GM12864 (cell line): ENCODE results near the gene OTOS.

Experiments
- DNase-seq: peaks from one replicate; pipeline ENCODE4 v3.0.0-alpha.2; 2011; ENCODE audit warnings: low read depth
- H3K4me3 ChIP-seq: 2 replicates; pipeline ENCODE4 v1.5.1; 2011; ENCODE audit warnings: mild to moderate bottlenecking, low read depth, low read length, control low read depth
- CTCF ChIP-seq: IDR thresholded peaks from 2 replicates; pipeline ENCODE4 v1.5.1; 2011; ENCODE audit warnings: low read depth, mild to moderate bottlenecking, moderate library complexity, low read length, control low read depth, inconsistent platforms; ENCODE audit errors: missing control alignments

OTOS gene

GRCh38 chr2:240133401-240133800 is 7.1 kb downstream of the OTOS start:
- no peak overlapping the region for H3K4me3 ChIP-seq
- DNase-seq = no peak
- no peak for TF ChIP-seq CTCF

- no peak overlapping the region for H3K4me3 ChIP-seq
- TF ChIP-seq CTCF = no peak
- no peak for DNase-seq
These were observed 7.8 kb downstream of the OTOS start for GRCh38 chr2:240132651-240132980.

GRCh38 chr2:240131941-240132650 is 8.4 kb downstream of the OTOS start:
- no peak for DNase-seq
- peak; percentile 19 for TF ChIP-seq CTCF
- no peak overlapping the region for H3K4me3 ChIP-seq

GRCh38 chr2:240131296-240131695 is 9.2 kb downstream of the OTOS start:
- no peak for TF ChIP-seq CTCF
- no peak overlapping the region for H3K4me3 ChIP-seq
- DNase-seq = no peak

- TF ChIP-seq CTCF = no peak
- no peak overlapping the region for H3K4me3 ChIP-seq
- no peak for DNase-seq
These were observed 9.9 kb downstream of the OTOS start for GRCh38 chr2:240130393-240131195.

GRCh38 chr2:240129731-240130392 is 10.6 kb downstream of the OTOS start:
- TF ChIP-seq CTCF = no peak
- no peak for DNase-seq
- H3K4me3 ChIP-seq = no peak overlapping the region
